Liver (tissue), 3 donors: ENCODE data around the gene ACTRT2.

Experiments used
- CTCF ChIP-seq: fragments of 150-350 bp; IDR thresholded peaks from 2 replicates; pipeline ENCODE4 v1.5.1; 2017; ENCODE audit warnings: improper control_type of control experiment, low read depth, low read length; ENCODE audit not compliant: missing input control
- RAD21 ChIP-seq, 2 donors: IDR thresholded peaks; 2 replicates each; pipeline ENCODE4 v1.6.1; 2016; ENCODE audit warnings: antibody characterized with exemption in 2 of 2, mild to moderate bottlenecking in 2 of 2
- TAF1 ChIP-seq: conservative IDR thresholded peaks from 2 replicates; pipeline ENCODE4 v1.6.1; 2016; ENCODE audit warnings: antibody characterized with exemption, mild to moderate bottlenecking
- YY1 ChIP-seq: IDR thresholded peaks from 2 replicates; pipeline ENCODE4 v1.6.1; 2016; ENCODE audit warnings: antibody characterized with exemption, mild to moderate bottlenecking
- donor health status: healthy.
- donor health status: healthy.

DNA sequence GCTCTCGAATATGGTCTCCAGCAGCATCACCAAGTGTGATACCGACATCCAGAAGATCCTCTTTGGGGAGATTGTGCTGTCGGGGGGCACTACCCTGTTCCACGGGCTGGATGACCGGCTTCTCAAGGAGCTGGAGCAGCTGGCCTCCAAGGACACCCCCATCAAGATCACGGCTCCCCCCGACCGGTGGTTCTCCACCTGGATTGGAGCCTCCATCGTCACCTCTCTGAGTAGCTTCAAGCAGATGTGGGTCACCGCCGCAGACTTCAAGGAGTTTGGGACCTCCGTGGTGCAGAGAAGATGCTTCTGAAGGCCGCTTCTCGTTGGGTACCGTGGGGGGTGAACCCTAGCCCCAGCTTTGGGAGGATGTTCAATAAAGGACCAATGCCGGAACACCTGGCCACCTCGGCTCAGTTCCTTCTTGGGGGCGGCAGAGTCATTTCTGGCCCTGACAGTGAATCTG lies 1.3 kb downstream of the ACTRT2 start:
- TF ChIP-seq TAF1, result no peak
- TF ChIP-seq CTCF, result no peak
- no peak for TF ChIP-seq YY1
- TF ChIP-seq RAD21 (IDR thresholded peaks at IDR 0.05), result no peak
